ENCODE data around the gene B4GALNT2. TPM values are rescaled to one million over a fixed set of nuclear protein-coding genes. Genes with fewer than 3 reads are reported as not detected.

Gene B4GALNT2
- total and polyA plus RNA-seq, 2 donors (not counting 1 experiment from before 2014, with no cell fraction given), result under 0.01 to 0.01 TPM

- Histone ChIP-seq H3K4me3 (replicated peaks in 1 of 4; ENCODE audit: control extremely low read depth in 1 of 4, insufficient read depth in 1 of 4, low read depth in 3 of 4, low read length in 4 of 4) (no peak overlapping the region), H3K4me1 (ENCODE audit: control insufficient read depth, extremely low read depth, insufficient read depth, low read length) (no peaks in the 10 kb centered on the region), H3K79me2 (ENCODE audit: control insufficient read depth, insufficient read depth, low read length) (no peaks in the 10 kb centered on the region), H3K36me3 (ENCODE audit: control insufficient read depth, insufficient read depth, low read length) (no peaks in the 10 kb centered on the region), H3K9ac (ENCODE audit: insufficient read depth, low read length) (no peak overlapping the region), H3K27ac (ENCODE audit: insufficient read depth, low read length) (no peak overlapping the region), H3K9me3 (ENCODE audit: control insufficient read depth, insufficient read depth, low read depth, low read length) (no peaks in the 10 kb centered on the region), H4K20me1 (ENCODE audit: control insufficient read depth, extremely low read depth, insufficient read depth, low read length) (no peaks in the 10 kb centered on the region), H2AFZ (ENCODE audit: low read length) (no peak overlapping the region), H3K4me2 (ENCODE audit: extremely low read depth, insufficient read depth, low read length) (no peak overlapping the region), H3K27me3 (ENCODE audit: control insufficient read depth, insufficient read depth, low read length) (no peaks in the 10 kb centered on the region)
- TF ChIP-seq EZH2 (IDR thresholded peaks at IDR 0.05; ENCODE audit: low read length, missing control alignments), result no peak
- TF ChIP-seq, protein P1, sequence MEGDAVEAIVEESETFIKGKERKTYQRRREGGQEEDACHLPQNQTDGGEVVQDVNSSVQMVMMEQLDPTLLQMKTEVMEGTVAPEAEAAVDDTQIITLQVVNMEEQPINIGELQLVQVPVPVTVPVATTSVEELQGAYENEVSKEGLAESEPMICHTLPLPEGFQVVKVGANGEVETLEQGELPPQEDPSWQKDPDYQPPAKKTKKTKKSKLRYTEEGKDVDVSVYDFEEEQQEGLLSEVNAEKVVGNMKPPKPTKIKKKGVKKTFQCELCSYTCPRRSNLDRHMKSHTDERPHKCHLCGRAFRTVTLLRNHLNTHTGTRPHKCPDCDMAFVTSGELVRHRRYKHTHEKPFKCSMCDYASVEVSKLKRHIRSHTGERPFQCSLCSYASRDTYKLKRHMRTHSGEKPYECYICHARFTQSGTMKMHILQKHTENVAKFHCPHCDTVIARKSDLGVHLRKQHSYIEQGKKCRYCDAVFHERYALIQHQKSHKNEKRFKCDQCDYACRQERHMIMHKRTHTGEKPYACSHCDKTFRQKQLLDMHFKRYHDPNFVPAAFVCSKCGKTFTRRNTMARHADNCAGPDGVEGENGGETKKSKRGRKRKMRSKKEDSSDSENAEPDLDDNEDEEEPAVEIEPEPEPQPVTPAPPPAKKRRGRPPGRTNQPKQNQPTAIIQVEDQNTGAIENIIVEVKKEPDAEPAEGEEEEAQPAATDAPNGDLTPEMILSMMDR (conservative IDR thresholded peaks at IDR 0.05 in 1 of 2, IDR thresholded peaks at IDR 0.05 in 1 of 2; ENCODE audit: low read depth in 1 of 2, low read length in 2 of 2), result no peak
- no peak for DNase-seq (ENCODE audit: low read depth in 2 of 2)
Observed at GRCh38 chr17:49204516-49204915, 71.9 kb downstream of the B4GALNT2 start.

DNA sequence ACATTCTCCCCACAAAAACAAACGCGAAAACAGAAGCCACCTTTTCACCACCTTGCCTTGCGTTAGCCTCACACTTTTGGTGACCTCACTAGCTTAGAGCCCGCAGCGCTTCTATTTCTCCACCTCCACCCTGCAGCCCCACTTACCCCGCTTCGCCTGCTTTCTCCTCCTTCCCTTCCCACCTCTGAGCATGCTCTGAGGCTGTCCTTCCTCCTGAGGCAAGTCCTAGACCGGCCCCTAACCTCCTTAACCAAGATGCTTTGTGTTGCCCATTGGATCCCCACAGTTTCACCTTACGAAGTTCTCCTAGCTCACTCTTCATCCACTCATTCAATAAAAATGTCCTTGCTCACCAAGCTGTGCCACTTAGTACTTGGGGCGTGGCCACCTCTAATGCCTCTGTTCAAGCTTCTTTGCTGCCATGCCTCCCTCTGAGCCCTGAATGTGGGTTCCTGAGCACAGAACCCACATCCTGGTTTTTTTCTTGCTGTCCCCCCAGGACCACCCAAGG, 76.5 kb downstream of the B4GALNT2 start:
- TF ChIP-seq, protein P1 (conservative IDR thresholded peaks at IDR 0.05 in 1 of 2, IDR thresholded peaks at IDR 0.05 in 1 of 2; ENCODE audit: low read depth in 1 of 2, low read length in 2 of 2), result no peak
- TF ChIP-seq EZH2 (IDR thresholded peaks at IDR 0.05; ENCODE audit: low read length, missing control alignments), result no peak
- Histone ChIP-seq H3K9me3 (ENCODE audit: control insufficient read depth, insufficient read depth, low read depth, low read length) (no peaks in the 10 kb centered on the region), H3K27me3 (ENCODE audit: control insufficient read depth, insufficient read depth, low read length) (peaks cover 13% of the 10 kb centered on the region), H3K4me3 (replicated peaks in 1 of 4; ENCODE audit: control extremely low read depth in 1 of 4, insufficient read depth in 1 of 4, low read depth in 3 of 4, low read length in 4 of 4) (no peak overlapping the region), H2AFZ (ENCODE audit: low read length) (no peak overlapping the region), H3K27ac (ENCODE audit: insufficient read depth, low read length) (no peak overlapping the region), H3K79me2 (ENCODE audit: control insufficient read depth, insufficient read depth, low read length) (no peaks in the 10 kb centered on the region), H4K20me1 (ENCODE audit: control insufficient read depth, extremely low read depth, insufficient read depth, low read length) (no peaks in the 10 kb centered on the region), H3K4me1 (ENCODE audit: control insufficient read depth, extremely low read depth, insufficient read depth, low read length) (peaks cover 4% of the 10 kb centered on the region), H3K36me3 (ENCODE audit: control insufficient read depth, insufficient read depth, low read length) (no peaks in the 10 kb centered on the region), H3K9ac (ENCODE audit: insufficient read depth, low read length) (no peak overlapping the region), H3K4me2 (ENCODE audit: extremely low read depth, insufficient read depth, low read length) (no peak overlapping the region)
- no peak for DNase-seq (ENCODE audit: low read depth in 2 of 2)

- H3K27ac ChIP-seq (ENCODE audit: insufficient read depth, low read length), result peak within 1 kb of the TSS; percentile 39
- H3K36me3 ChIP-seq (ENCODE audit: control insufficient read depth, insufficient read depth, low read length), result no peaks in the 10 kb centered on the region
- H3K9ac ChIP-seq (ENCODE audit: insufficient read depth, low read length), result peak within 1 kb of the TSS; percentile 46
- DNase-seq (ENCODE audit: low read depth in 2 of 2), result peak; percentile 37 to 57
- H2AFZ ChIP-seq (ENCODE audit: low read length), result peak within 1 kb of the TSS; percentile 55
- H3K9me3 ChIP-seq (ENCODE audit: control insufficient read depth, insufficient read depth, low read depth, low read length), result no peaks in the 10 kb centered on the region
- peak within 1 kb of the TSS; percentile 17 for H3K4me2 ChIP-seq (ENCODE audit: extremely low read depth, insufficient read depth, low read length)
- H3K27me3 ChIP-seq (ENCODE audit: control insufficient read depth, insufficient read depth, low read length), result peaks cover 13% of the 10 kb centered on the region
- no peaks in the 10 kb centered on the region for H3K79me2 ChIP-seq (ENCODE audit: control insufficient read depth, insufficient read depth, low read length)
- TF ChIP-seq, protein P1 (conservative IDR thresholded peaks at IDR 0.05 in 1 of 2, IDR thresholded peaks at IDR 0.05 in 1 of 2; ENCODE audit: low read depth in 1 of 2, low read length in 2 of 2), result no peak
- no peak for TF ChIP-seq EZH2 (IDR thresholded peaks at IDR 0.05; ENCODE audit: low read length, missing control alignments)
- H3K4me3 ChIP-seq (replicated peaks in 1 of 4; ENCODE audit: control extremely low read depth in 1 of 4, insufficient read depth in 1 of 4, low read depth in 3 of 4, low read length in 4 of 4), result peak within 1 kb of the TSS in 3 of 4 experiments; percentile 5 to 25 (median 15)
- no peaks in the 10 kb centered on the region for H4K20me1 ChIP-seq (ENCODE audit: control insufficient read depth, extremely low read depth, insufficient read depth, low read length)
- H3K4me1 ChIP-seq (ENCODE audit: control insufficient read depth, extremely low read depth, insufficient read depth, low read length), result peaks cover 4% of the 10 kb centered on the region
Observed at GRCh38 chr17:49210158-49211029, 77.8 kb downstream of the B4GALNT2 start, which contains the start of the genes ABI3 and GNGT2. Gene ABI3, plus strand, starts transcription at chr17:49210707. Its CDS starts 18 bp downstream, at chr17:49210725. Gene GNGT2, minus strand, starts transcription at chr17:49210574. Its CDS starts 3,152 bp downstream, at chr17:49207422.

All from fibroblast of lung (primary cell).